NT2/D1 (cell line): Measurements from ENCODE around the gene C15orf62.

ENCODE experiments used
- SUZ12 ChIP-seq: IDR thresholded peaks from 2 replicates; pipeline ENCODE4 v1.6.1; 2011; ENCODE audit not compliant: insufficient read length, insufficient read depth; ENCODE audit errors: extremely low read depth
- ZNF274 ChIP-seq: IDR thresholded peaks from 2 replicates; pipeline ENCODE4 v1.6.1; 2011; ENCODE audit warnings: mild to moderate bottlenecking, low read depth, low read length

DNA sequence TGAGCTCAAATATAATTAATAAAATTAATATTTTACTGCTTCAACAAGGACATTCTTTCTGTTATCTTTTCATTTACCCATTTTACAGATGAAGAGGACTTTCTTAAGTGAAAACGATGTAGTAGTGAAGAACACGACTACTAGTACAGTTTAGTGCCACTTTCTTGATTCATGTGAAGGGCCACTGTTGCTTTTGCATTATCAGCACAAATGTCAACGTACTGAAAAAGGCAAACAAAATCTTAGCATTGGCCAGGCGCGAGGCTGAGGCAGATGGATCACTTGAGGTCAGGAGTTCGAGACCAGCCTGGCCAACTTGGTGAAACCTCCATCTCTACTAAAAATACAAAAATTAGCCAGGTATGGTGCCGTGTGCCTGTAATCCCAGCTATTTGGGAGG lies 49.3 kb downstream of the C15orf62 start:
- TF ChIP-seq SUZ12 (no peak), ZNF274 (no peak)
